Astrocyte (in vitro differentiated cells and primary cell): ENCODE data around the gene PNPO.

Experiments used
- EZH2 ChIP-seq: IDR thresholded peaks from 2 replicates; pipeline ENCODE4 v1.6.1; 2012; ENCODE audit warnings: mild to moderate bottlenecking, low read length, inconsistent platforms; ENCODE audit not compliant: insufficient read depth
- TF ChIP-seq, protein P1 (sequence below): IDR thresholded peaks from 2 replicates; pipeline ENCODE4 v1.5.1; 2011; ENCODE audit warnings: low read depth, mild to moderate bottlenecking, inconsistent platforms, low read length, moderate library complexity; ENCODE audit not compliant: insufficient read depth

DNA sequence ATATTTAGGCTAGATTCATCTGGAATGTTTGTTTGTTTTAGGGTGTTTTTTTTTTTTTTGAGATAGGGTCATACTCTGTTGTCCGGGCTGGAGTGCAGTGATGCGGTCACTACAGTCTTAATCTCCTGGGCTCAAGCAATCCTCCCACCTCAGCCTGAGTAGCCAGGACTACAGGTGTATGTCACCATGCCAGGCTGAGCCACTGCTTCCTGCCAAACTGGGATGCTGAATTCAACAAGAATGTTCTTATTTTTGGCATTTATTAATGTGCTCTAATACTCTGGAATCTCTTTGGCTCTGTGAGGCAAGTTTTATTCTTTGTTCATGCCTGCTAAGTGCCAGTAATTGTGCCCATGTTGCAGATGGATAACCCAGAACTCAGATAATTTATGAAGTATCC lies 23.8 kb upstream of the PNPO start:
- TF ChIP-seq, protein P1, sequence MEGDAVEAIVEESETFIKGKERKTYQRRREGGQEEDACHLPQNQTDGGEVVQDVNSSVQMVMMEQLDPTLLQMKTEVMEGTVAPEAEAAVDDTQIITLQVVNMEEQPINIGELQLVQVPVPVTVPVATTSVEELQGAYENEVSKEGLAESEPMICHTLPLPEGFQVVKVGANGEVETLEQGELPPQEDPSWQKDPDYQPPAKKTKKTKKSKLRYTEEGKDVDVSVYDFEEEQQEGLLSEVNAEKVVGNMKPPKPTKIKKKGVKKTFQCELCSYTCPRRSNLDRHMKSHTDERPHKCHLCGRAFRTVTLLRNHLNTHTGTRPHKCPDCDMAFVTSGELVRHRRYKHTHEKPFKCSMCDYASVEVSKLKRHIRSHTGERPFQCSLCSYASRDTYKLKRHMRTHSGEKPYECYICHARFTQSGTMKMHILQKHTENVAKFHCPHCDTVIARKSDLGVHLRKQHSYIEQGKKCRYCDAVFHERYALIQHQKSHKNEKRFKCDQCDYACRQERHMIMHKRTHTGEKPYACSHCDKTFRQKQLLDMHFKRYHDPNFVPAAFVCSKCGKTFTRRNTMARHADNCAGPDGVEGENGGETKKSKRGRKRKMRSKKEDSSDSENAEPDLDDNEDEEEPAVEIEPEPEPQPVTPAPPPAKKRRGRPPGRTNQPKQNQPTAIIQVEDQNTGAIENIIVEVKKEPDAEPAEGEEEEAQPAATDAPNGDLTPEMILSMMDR, result no peak
- no peak for TF ChIP-seq EZH2
